Measurements from ENCODE around the gene OR5T1.

OR5T1 gene

DNA sequence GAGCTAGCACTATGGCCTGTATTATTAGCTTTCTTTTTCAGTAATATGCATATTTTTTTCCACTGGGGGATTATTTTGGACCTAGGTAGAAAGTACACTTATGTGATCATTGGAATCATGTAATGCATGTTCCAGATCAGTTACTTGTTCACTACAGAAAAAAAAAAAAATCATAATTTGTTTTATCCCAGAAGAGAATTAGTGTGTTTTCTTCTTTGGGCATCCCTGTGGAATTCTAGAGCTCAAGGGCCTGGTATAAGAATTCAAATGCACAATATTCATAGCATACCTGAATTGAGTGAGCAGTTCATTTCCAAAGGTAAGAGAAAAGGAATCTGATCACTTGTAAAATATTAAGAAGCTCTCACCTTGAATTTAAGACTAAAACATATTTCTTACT is at the start of gene OR5T1:
OR5T1 (plus strand) TSS at position 301 of the 400 bp plus-strand sequence. CDS start 1,485 bp downstream, outside the sequence.
- DNase-seq, result no peak

DNA sequence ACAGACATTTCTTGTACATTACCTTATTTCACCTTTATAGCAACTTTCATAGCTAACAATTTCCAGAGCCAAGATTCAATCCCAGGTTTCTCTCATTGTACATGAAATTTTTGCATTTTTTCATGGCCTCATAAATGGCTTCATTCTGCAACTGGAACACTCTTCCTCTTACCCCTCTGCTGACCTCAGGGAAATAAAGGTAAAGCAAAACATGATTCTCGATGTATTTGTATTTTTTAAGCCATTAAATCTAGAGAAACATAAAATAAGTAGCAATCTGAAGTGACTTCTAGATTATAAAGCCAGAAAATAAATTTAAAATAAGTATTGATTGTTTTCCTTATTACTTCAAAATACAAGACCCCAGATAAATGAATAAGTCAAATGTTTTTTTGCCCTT is 39.8 kb upstream of the OR5T1 start, which contains the start of gene OR5T2:
OR5T2 (minus strand) TSS at position 101 of the 400 bp plus-strand sequence. CDS start 1,193 bp downstream, outside the sequence.
- no peak for DNase-seq

DNA sequence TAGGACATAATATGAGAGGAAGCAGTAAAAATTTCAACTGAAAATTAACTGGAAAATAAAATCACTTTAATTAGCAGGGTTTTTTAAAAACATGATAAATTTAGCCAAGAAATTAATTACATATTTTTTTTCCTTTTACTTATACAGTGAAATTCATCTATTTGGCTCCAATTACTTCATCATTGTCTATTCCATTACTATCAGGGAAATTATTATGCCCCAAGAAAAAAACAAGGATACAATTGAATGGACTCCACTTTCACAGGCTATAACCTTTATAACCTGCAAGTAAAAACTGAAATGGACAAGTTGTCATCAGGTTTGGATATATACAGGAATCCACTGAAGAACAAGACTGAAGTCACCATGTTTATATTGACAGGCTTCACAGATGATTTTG is 22.0 kb upstream of the OR5T1 start, which contains the start of gene OR5T3:
OR5T3 (plus strand) TSS at position 301 of the 400 bp plus-strand sequence; CDS start at position 301, 0 bp downstream.
- DNase-seq, result no peak

DNA sequence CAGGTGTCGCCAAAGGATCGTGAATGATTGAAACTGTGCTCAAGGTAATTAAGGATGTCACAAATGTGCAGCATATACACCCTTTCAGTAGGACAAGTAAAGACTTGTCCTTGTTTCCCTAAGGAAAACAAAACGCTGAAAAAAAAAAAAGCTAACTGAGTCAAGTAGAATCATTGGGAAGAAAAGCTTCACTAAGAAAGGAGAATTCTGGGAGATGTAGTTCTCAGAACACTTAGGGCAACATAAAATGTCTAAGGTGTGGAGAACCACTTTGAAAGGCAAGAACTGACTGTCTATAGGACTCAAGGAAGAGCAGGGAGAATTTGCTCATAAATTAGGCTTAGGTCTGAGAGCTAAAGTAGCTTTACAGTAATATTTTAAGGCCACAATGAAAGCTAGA is 2.9 kb upstream of the OR5T1 start:
- DNase-seq, result no peak

DNA sequence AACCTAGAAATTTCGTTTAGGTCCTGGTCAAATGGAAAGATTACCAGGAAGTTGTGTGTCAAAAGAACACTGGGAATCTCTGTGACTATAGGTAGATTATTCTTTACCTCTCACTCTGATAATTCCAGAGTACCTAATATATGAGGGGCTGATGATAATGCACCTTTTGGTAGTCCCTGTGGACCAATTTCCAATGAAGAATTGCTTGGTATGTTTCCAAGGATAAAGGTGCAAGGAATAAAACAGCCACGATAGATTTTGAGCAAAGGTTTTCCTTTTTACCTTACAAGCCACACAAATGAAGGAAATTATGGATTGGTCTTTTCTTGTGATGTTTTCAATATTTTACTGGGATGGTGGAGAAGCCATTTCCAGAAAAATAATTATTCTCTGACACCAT is 18.2 kb downstream of the OR5T1 start, which contains the start of gene OR8H1:
OR8H1 (minus strand) TSS at position 101 of the 400 bp plus-strand sequence. CDS start 1,192 bp downstream, outside the sequence.
- no peak for DNase-seq

DNA sequence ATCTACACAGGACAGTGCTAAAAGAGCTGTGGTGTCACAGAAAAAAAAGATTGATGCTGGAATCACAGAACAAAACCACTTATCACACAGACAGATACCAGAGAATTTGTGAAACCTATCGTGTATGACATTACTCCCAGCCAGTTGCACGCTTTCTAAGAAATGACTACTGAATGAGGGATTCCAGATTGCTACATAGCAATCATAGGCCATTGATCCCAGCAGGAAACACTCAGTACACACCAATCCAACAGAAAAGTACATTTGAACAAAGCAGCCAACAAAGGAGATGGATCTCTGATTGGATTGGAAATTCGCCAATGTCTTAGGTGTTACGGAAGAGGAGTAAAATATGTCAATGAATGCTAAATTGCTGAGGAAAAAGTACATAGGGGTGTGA is 22.9 kb downstream of the OR5T1 start:
- DNase-seq, result no peak

DNA sequence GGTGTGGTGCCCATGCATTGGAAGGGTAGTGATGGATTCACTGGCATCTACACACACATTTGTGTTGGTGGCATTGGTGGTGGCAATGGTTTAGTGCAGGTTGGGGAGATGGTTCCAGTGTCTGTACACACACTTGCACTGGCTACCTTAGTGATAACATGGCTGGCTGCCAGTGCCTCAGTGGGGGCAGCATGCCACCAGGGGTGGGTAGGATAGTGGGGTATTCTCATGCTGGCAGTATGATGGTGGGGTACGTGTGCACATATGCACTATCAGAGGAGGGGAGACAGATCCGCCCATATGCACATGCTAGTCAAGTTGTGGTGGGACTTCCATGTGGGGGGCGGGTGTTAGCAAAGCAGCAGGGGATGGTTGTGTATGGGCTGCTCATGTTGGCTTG is 33.9 kb downstream of the OR5T1 start:
- no peak for DNase-seq

DNA sequence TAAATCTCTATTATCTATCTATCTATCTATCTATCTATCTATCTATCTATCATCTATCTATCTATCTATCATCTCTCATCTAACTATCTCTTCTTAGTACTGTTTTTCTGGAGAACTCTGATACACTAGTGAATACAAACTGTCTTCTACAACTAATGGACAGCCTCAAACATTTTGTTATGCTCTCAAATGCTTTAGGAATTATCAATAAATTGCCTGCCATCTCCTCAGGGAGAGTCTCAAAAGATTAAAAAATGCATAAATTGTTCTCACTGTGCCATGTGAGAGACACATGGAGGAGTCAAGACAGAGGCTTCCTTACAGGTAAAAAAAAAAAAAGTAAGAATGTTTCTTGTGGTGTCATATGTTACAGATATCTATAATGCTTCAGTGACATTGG is 40.9 kb downstream of the OR5T1 start, which contains the start of gene OR8K3:
OR8K3 (plus strand) TSS at position 301 of the 400 bp plus-strand sequence. CDS start 3,163 bp downstream, outside the sequence.
- DNase-seq, result no peak

Measured in stimulated activated CD8-positive, alpha-beta memory T cell treated with anti-CD3 and anti-CD28 coated beads, Interleukin-4, amount 100 ng/mL, for 48 hours (primary cell).